Measurements from ENCODE around the gene COL20A1. TPM values are rescaled to one million over a fixed set of nuclear protein-coding genes. Genes with fewer than 3 reads are reported as not detected.

The COL20A1 gene
- total and polyA plus RNA-seq, 5 donors: not detected

GRCh38 chr20:63272105-63273058, 20.6 kb upstream of the COL20A1 start, which contains the start of gene ARFGAP1:
Gene ARFGAP1 (plus strand): TSS chr20:63272813. CDS start chr20:63275581, 2,768 bp downstream.
- H3K4me1 ChIP-seq (ENCODE audit: control insufficient read depth, insufficient read depth, low read length): peaks cover 6% of the 10 kb centered on the region
- no peaks in the 10 kb centered on the region for H3K27me3 ChIP-seq (ENCODE audit: control insufficient read depth, insufficient read depth)
- H3K4me3 ChIP-seq (ENCODE audit: low read length): peak within 1 kb of the TSS; percentile 97
- intact Hi-C loops (cut with DNase I): no loop called here
- WGBS: 2% methylated on average over 97 of the region's 97 CpGs
- DNase-seq (peak; percentile 95 to 98 (median 96)), ATAC-seq (peak; percentile 97 to 98)
- H3K27ac ChIP-seq (ENCODE audit: low read length): peak within 1 kb of the TSS; percentile 22
- H3K9me3 ChIP-seq (ENCODE audit: control insufficient read depth, low read length): no peaks in the 10 kb centered on the region

DNA sequence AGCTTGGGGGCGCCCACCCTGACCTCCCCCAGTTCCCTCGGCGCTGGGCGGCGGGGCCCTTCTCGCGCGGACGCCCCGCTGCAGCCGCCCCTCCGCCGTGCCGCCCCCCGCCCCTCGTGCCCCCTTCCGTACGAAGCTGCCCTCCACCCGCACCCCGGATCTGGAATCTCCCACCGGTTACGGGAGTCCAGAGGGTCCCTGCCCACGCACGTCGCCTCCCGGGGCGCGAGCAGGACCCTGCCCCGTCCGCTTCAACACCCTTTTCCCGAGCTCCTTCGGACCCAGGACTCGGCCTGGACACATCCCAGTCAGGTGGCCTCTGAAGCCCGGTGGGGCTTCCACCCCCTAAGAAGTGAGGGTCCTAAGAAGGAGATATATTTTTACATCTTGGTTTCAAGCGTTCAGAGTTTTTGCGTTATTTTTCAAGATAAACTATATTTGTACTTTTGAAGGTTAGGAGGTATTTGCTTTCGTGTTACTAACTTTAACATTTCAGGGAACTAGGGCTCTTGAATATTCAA, 19.9 kb upstream of the COL20A1 start:
- Histone ChIP-seq H3K27me3 (ENCODE audit: control insufficient read depth, insufficient read depth) (no peaks in the 10 kb centered on the region), H3K9me3 (ENCODE audit: control insufficient read depth, low read length) (no peaks in the 10 kb centered on the region), H3K27ac (ENCODE audit: low read length) (no peak overlapping the region), H3K4me3 (ENCODE audit: low read length) (peak overlapping the region; percentile 97), H3K4me1 (ENCODE audit: control insufficient read depth, insufficient read depth, low read length) (peaks cover 6% of the 10 kb centered on the region)
- DNase-seq (no peak), ATAC-seq (no peak)
- intact Hi-C loops (cut with DNase I): no loop called here
- under 1% methylated on average over 37 of the region's 37 CpGs for WGBS

- peak overlapping the region; percentile 97 for H3K4me3 ChIP-seq (ENCODE audit: low read length)
- no peak overlapping the region for H3K27ac ChIP-seq (ENCODE audit: low read length)
- peaks cover 6% of the 10 kb centered on the region for H3K4me1 ChIP-seq (ENCODE audit: control insufficient read depth, insufficient read depth, low read length)
- intact Hi-C loops (cut with DNase I): no loop called here
- H3K9me3 ChIP-seq (ENCODE audit: control insufficient read depth, low read length): no peaks in the 10 kb centered on the region
- DNase-seq: no peak
- ATAC-seq: no peak
- WGBS: 31% methylated on average over 20 of the region's 20 CpGs
- no peaks in the 10 kb centered on the region for H3K27me3 ChIP-seq (ENCODE audit: control insufficient read depth, insufficient read depth)
These were observed 19.2 kb upstream of the COL20A1 start for GRCh38 chr20:63273635-63274380.

DNA sequence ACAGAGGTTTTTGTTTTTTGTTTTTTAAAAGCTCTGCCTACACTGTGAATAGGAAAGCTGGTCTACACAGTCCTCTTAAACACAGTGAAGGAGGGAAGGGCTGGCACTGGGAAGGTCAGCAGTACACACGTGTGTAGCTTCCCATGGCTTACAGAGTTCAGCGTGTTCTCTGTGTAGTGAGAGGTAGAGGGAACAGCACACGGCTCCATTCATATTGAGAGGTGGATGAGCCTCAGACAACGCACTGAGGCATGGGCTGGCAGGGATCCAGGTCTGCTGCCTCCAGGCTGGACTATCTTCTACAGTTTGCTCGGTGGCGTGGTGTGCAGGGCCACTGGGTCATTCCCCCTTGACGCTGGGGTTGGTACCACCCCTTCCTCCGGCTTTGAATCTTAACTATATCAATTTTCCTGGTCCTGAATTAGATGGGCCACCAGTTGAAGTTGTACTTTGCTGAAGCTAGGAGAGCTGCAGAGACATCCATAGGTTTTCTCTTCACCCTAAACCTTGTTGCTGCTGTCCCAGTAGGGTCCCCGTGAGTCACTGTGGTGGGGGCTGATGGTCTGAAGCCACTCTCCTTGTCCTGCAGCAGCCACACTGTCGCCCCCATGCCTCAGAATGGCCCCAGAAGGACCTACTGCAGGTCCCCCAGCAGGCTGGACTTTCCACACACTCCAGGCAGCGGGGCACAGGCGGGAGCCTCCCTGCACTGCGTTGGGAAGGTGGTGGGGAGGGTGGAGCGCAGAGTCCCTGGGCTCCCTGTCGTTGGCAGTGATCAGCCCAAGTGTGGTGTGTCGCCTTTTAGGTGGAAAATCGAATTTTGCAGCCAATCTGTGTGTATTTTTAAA, 18.4 kb upstream of the COL20A1 start:
- H3K9me3 ChIP-seq (ENCODE audit: control insufficient read depth, low read length): no peaks in the 10 kb centered on the region
- no peak overlapping the region for H3K4me3 ChIP-seq (ENCODE audit: low read length)
- ATAC-seq: no peak
- DNase-seq: peak in 1 of 3 donors; percentile 70
- H3K4me1 ChIP-seq (ENCODE audit: control insufficient read depth, insufficient read depth, low read length): peaks cover 6% of the 10 kb centered on the region
- H3K27ac ChIP-seq (ENCODE audit: low read length): no peak overlapping the region
- intact Hi-C loops (cut with DNase I): no loop called here
- H3K27me3 ChIP-seq (ENCODE audit: control insufficient read depth, insufficient read depth): no peaks in the 10 kb centered on the region
- 70% methylated on average over 17 of the region's 17 CpGs for WGBS

DNA sequence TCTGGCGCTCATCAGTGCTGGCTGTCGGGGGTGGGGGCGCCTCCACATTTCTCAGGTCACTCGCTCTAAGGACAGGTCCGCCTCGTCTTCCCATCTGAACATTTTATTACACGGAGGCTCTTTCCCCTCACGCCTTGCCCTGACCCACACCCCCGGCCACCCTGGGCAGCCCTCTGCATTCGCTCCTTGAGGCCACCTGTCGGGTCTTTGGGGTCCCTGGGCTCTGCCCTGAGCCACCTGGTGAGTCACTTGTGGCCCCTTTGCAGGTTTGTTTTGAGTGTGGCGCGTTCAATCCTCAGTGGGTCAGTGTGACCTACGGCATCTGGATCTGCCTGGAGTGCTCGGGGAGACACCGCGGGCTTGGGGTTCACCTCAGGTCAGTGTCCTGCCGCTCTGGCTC, 17.2 kb upstream of the COL20A1 start:
- peaks cover 6% of the 10 kb centered on the region for H3K4me1 ChIP-seq (ENCODE audit: control insufficient read depth, insufficient read depth, low read length)
- H3K27ac ChIP-seq (ENCODE audit: low read length): no peak overlapping the region
- DNase-seq: peak in 1 of 3 donors; percentile 38
- no peaks in the 10 kb centered on the region for H3K27me3 ChIP-seq (ENCODE audit: control insufficient read depth, insufficient read depth)
- ATAC-seq: no peak
- intact Hi-C loops (cut with DNase I): no loop called here
- WGBS: 93% methylated on average over 18 of the region's 18 CpGs
- H3K9me3 ChIP-seq (ENCODE audit: control insufficient read depth, low read length): no peaks in the 10 kb centered on the region
- H3K4me3 ChIP-seq (ENCODE audit: low read length): no peak overlapping the region

DNA sequence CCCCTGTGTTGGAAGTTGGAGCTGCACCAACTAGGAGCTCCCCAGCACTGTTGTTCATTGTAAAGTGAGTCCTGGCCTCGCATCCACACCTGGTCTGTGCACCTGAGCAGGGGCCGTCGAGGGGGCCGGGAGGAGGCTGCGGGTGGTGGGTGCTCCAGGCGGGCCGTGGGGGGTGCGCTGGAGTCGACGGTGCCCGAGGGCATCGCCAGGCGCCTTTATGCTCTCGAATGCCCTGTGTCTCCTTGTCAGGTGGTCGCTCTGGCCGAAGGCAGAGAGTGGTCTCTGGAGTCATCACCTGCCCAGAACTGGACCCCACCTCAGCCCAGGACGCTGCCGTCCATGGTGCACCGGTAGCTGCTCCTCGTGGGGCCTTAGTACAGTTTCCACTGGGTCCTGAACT, 16.0 kb upstream of the COL20A1 start:
- DNase-seq (peak in 2 of 3 donors; percentile 42 to 44), ATAC-seq (no peak)
- Histone ChIP-seq H3K27me3 (ENCODE audit: control insufficient read depth, insufficient read depth) (no peaks in the 10 kb centered on the region), H3K27ac (ENCODE audit: low read length) (no peak overlapping the region), H3K4me1 (ENCODE audit: control insufficient read depth, insufficient read depth, low read length) (peaks cover 4% of the 10 kb centered on the region), H3K9me3 (ENCODE audit: control insufficient read depth, low read length) (no peaks in the 10 kb centered on the region), H3K4me3 (ENCODE audit: low read length) (no peak overlapping the region)
- intact Hi-C loops (cut with DNase I): no loop called here
- WGBS: 92% methylated on average over 20 of the region's 20 CpGs

DNA sequence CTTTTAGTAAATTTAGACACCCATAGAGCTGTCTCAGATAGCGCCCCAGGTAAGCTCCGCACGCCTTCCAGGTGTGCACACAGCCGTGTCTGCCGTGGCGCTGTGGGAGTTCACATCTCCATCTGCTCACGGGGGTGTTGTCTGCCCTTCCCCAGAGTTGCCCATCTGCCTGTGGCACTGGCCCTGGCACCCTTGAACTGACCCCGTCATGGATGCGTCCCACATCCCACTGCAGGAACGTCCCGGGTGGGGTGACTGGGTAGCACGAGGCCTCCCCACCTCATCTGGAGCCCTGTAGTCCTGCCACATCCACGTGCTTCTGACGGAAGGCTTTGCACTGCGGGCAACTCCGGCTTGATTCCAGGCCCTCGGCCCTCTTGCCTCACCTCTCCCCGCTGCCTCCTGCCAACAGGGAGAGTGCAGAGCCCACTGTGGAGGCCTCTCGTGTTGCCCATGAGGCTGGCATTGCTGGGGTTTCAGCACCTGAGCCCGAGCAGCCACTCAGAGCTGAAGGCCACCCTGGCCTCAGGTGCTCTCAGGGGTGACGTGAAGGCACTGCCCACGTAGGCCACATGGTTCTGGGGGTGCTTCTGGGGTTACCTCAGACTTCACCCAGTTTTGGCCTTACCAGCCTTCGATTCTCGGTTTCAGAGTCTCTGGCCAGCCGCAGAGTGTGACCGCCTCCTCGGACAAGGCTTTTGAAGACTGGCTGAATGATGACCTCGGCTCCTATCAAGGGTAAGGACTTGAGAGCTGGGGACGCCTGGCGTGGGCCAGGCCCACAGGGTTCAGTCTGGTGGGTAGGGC, 15.3 kb upstream of the COL20A1 start:
- intact Hi-C loops (cut with DNase I): no loop called here
- peak in 2 of 3 donors; percentile 32 to 55 for DNase-seq
- ATAC-seq: no peak
- H3K27me3 ChIP-seq (ENCODE audit: control insufficient read depth, insufficient read depth): no peaks in the 10 kb centered on the region
- no peak overlapping the region for H3K4me3 ChIP-seq (ENCODE audit: low read length)
- H3K9me3 ChIP-seq (ENCODE audit: control insufficient read depth, low read length): no peaks in the 10 kb centered on the region
- H3K4me1 ChIP-seq (ENCODE audit: control insufficient read depth, insufficient read depth, low read length): peaks cover 4% of the 10 kb centered on the region
- no peak overlapping the region for H3K27ac ChIP-seq (ENCODE audit: low read length)
- WGBS: 93% methylated on average over 30 of the region's 30 CpGs

- peaks cover 2% of the 10 kb centered on the region for H3K4me1 ChIP-seq (ENCODE audit: control insufficient read depth, insufficient read depth, low read length)
- WGBS: 74% methylated on average over 17 of the region's 17 CpGs
- H3K27ac ChIP-seq (ENCODE audit: low read length): no peak overlapping the region
- H3K27me3 ChIP-seq (ENCODE audit: control insufficient read depth, insufficient read depth): no peaks in the 10 kb centered on the region
- intact Hi-C loops (cut with DNase I): no loop called here
- no peak overlapping the region for H3K4me3 ChIP-seq (ENCODE audit: low read length)
- DNase-seq: peak in 2 of 3 donors; percentile 19 to 22
- no peak for ATAC-seq
- no peaks in the 10 kb centered on the region for H3K9me3 ChIP-seq (ENCODE audit: control insufficient read depth, low read length)
These were observed 14.3 kb upstream of the COL20A1 start for GRCh38 chr20:63278661-63279060.

DNA sequence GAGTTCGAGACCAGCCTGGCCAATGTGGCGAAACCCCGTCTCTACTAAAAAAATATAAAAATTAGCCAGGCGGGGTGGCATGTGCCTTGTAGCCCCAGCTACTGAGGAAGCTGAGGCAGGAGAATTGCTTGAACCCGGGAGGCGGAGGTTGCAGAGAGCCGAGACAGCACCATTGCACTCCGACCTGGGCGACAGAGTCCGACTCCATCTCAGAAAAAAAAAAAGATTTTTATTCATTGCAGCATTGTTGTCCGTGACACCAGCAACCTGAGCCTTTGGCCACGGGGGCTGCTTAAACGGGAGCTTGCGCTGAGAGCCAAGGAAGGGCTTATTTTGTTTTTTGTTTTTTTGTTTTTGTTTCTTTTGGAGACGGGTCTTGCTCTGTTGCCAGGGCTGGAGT, 13.1 kb upstream of the COL20A1 start:
- Histone ChIP-seq H3K27ac (ENCODE audit: low read length) (no peak overlapping the region), H3K9me3 (ENCODE audit: control insufficient read depth, low read length) (no peaks in the 10 kb centered on the region), H3K27me3 (ENCODE audit: control insufficient read depth, insufficient read depth) (no peaks in the 10 kb centered on the region), H3K4me3 (ENCODE audit: low read length) (no peak overlapping the region), H3K4me1 (ENCODE audit: control insufficient read depth, insufficient read depth, low read length) (no peaks in the 10 kb centered on the region)
- ATAC-seq (no peak), DNase-seq (peak in 2 of 3 donors; percentile 22 to 23)
- intact Hi-C loops (cut with DNase I): no loop called here
- WGBS: 94% methylated on average over 15 of the region's 15 CpGs

DNA sequence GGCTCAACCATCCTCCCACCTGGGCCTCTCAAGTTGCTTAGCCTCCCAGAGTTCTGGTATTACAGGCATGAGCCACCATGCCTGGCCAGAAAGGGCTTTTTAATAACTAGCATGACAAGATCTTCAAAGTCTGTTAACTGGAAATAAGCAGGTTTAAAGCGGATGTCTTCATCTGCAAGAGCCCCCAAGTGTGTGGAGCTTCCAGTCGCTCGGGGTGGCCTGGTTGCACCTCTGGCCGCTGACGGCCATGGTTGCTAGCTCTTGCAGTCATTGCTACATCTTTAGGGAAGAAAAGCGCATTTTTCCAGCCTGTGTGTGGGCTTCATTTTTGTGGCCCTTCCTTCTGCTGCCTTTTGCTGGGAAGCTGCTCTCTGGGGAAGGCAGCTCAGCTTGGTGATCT, 12.6 kb upstream of the COL20A1 start:
- Histone ChIP-seq H3K4me1 (ENCODE audit: control insufficient read depth, insufficient read depth, low read length) (no peaks in the 10 kb centered on the region), H3K9me3 (ENCODE audit: control insufficient read depth, low read length) (no peaks in the 10 kb centered on the region), H3K27ac (ENCODE audit: low read length) (no peak overlapping the region), H3K4me3 (ENCODE audit: low read length) (no peak overlapping the region), H3K27me3 (ENCODE audit: control insufficient read depth, insufficient read depth) (no peaks in the 10 kb centered on the region)
- 97% methylated on average over 6 of the region's 6 CpGs for WGBS
- ATAC-seq (no peak), DNase-seq (peak in 2 of 3 donors; percentile 9 to 20)
- intact Hi-C loops (cut with DNase I): no loop called here
